Measurements from ENCODE around the gene VMO1. TPM values are rescaled to one million over a fixed set of nuclear protein-coding genes. Genes with fewer than 3 reads are reported as not detected.

The VMO1 gene
- total RNA-seq, 1 experiment from 2014 or later: 0.59 TPM

GRCh38 chr17:4766723-4767122 is 19.4 kb downstream of the VMO1 start:
- H3K9me3 Mint-ChIP-seq (ENCODE audit: low read depth, unreplicated experiment): no peaks in the 10 kb centered on the region
- BruUV-seq (replicated peaks): no TSS peak
- H3K36me3 Mint-ChIP-seq (ENCODE audit: insufficient read depth, unreplicated experiment): no peaks in the 10 kb centered on the region
- no peak for TF ChIP-seq CTCF (IDR thresholded peaks at IDR 0.05; ENCODE audit: unreplicated experiment)
- peaks cover 8% of the 10 kb centered on the region for H3K27me3 Mint-ChIP-seq (ENCODE audit: unreplicated experiment)
- no peak overlapping the region for H3K4me3 Mint-ChIP-seq (ENCODE audit: low read depth, unreplicated experiment)
- H3K4me1 Mint-ChIP-seq (ENCODE audit: low read depth, unreplicated experiment): peaks cover 8% of the 10 kb centered on the region
- no peak overlapping the region for H3K27ac Mint-ChIP-seq (ENCODE audit: unreplicated experiment)
- intact Hi-C loops (cut with micrococcal nuclease; ENCODE audit: unreplicated experiment): no loop called here
- DNase-seq: no peak
- CTCF ChIA-PET: no interaction called here

- Mint-ChIP-seq H3K27me3 (ENCODE audit: unreplicated experiment) (peaks cover 8% of the 10 kb centered on the region), H3K27ac (ENCODE audit: unreplicated experiment) (no peak overlapping the region), H3K9me3 (ENCODE audit: low read depth, unreplicated experiment) (no peaks in the 10 kb centered on the region), H3K36me3 (ENCODE audit: insufficient read depth, unreplicated experiment) (no peaks in the 10 kb centered on the region), H3K4me3 (ENCODE audit: low read depth, unreplicated experiment) (no peak overlapping the region), H3K4me1 (ENCODE audit: low read depth, unreplicated experiment) (peaks cover 3% of the 10 kb centered on the region)
- CTCF ChIA-PET: no interaction called here
- intact Hi-C loops (cut with micrococcal nuclease; ENCODE audit: unreplicated experiment): no loop called here
- no peak for TF ChIP-seq CTCF (IDR thresholded peaks at IDR 0.05; ENCODE audit: unreplicated experiment)
- DNase-seq: no peak
- no TSS peak for BruUV-seq (replicated peaks)
These were observed 20.0 kb downstream of the VMO1 start for GRCh38 chr17:4766201-4766600.

DNA sequence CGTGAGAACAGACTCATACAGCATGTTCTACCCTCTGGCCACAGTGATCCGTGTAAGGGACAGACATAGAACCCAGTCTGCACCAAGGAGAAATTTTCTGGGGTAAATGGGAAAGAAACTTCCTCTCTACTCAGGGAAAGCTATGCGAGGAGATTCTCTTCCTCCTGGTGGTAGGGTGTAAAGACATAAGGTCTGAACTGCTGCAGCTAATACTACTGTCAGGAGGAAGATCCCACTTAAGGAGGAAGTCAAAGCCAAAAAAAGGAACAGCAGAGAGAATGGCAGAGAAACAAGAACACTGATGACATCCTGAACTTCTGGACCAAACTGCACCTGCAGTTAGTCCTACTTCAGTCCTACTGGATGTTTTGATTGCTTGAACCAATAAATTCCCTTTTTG is 21.6 kb downstream of the VMO1 start:
- Mint-ChIP-seq H3K36me3 (ENCODE audit: insufficient read depth, unreplicated experiment) (no peaks in the 10 kb centered on the region), H3K4me3 (ENCODE audit: low read depth, unreplicated experiment) (no peak overlapping the region), H3K4me1 (ENCODE audit: low read depth, unreplicated experiment) (no peaks in the 10 kb centered on the region), H3K9me3 (ENCODE audit: low read depth, unreplicated experiment) (no peaks in the 10 kb centered on the region), H3K27ac (ENCODE audit: unreplicated experiment) (no peak overlapping the region), H3K27me3 (ENCODE audit: unreplicated experiment) (peaks cover 8% of the 10 kb centered on the region)
- TF ChIP-seq CTCF (IDR thresholded peaks at IDR 0.05; ENCODE audit: unreplicated experiment): no peak
- no TSS peak for BruUV-seq (replicated peaks)
- CTCF ChIA-PET: no interaction called here
- DNase-seq: no peak
- intact Hi-C loops (cut with micrococcal nuclease; ENCODE audit: unreplicated experiment): no loop called here

DNA sequence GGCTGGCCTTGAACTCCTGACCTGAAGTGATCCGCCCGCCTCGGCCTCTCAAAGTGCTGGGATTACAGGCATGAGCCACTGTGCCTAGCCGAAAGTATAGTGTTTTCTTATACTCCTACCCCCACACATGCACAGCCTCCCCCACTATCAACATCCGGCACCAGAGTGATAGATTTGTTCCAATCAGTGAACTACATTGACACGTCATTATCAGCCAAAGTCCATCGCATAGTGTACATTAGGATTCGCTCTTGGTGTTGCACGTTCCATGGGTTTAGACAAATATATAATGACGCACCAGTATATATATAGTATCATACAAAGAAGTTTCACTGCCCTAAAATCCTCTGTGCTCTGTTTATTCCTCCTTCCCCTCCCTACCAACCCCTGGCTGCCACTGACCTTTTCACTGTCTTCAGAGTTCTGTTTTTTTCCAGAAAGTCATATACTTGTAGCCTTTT is 26.4 kb downstream of the VMO1 start:
- intact Hi-C loops (cut with micrococcal nuclease; ENCODE audit: unreplicated experiment): no loop called here
- Mint-ChIP-seq H3K9me3 (ENCODE audit: low read depth, unreplicated experiment) (no peaks in the 10 kb centered on the region), H3K4me1 (ENCODE audit: low read depth, unreplicated experiment) (no peaks in the 10 kb centered on the region), H3K27me3 (ENCODE audit: unreplicated experiment) (peaks cover 31% of the 10 kb centered on the region), H3K36me3 (ENCODE audit: insufficient read depth, unreplicated experiment) (no peaks in the 10 kb centered on the region), H3K4me3 (ENCODE audit: low read depth, unreplicated experiment) (no peak overlapping the region), H3K27ac (ENCODE audit: unreplicated experiment) (no peak overlapping the region)
- CTCF ChIA-PET: interaction anchor here (0.7 kb wide), 1 partner anchor 118 kb away, joined by 3 read pairs; no protein-coding TSS in a partner anchor
- BruUV-seq (replicated peaks): no TSS peak
- no peak for TF ChIP-seq CTCF (IDR thresholded peaks at IDR 0.05; ENCODE audit: unreplicated experiment)
- DNase-seq: no peak
